Tibial artery (tissue), 4 donors: ENCODE data around the gene TAS2R40.
"Not testable (repeated sequence)": the region's sequence is repeated elsewhere in the genome, so short reads cannot be mapped to it uniquely, and the experiment has no call there.

Source experiments
- DNase-seq, 2 donors: peaks; one replicate each; pipeline ENCODE4 v3.0.0-alpha.2; 2019
- H3K27ac ChIP-seq, 2 donors: fragments of 200-600 bp; sonication (generic) in 1 of 2; 1 replicate in 1 of 2; 2 replicates in 1 of 2; pipeline ENCODE4 v1.5.1; 2018 to 2019; ENCODE audit warnings: mild to moderate bottlenecking in 1 of 2
- H3K27me3 ChIP-seq, 2 donors: fragments of 200-600 bp; sonication (generic) in 1 of 2; one replicate each; pipeline versions ENCODE4 v1.5.1 to v1.6.0; 2016 to 2019
- H3K36me3 ChIP-seq, 3 donors: fragments of 200-600 bp; sonication (generic) in 2 of 3; one replicate each; pipeline ENCODE4 v1.5.1; 2016 to 2019; ENCODE audit warnings: mild to moderate bottlenecking in 2 of 3
- H3K4me1 ChIP-seq, 4 donors: fragments of 200-600 bp; sonication (generic) in 2 of 4; 1 replicate in 3 of 4; 2 replicates in 1 of 4; pipeline ENCODE4 v1.5.1; 2016 to 2019
- H3K4me3 ChIP-seq, 2 donors: fragments of 200-600 bp; sonication (generic) in 1 of 2; 1 replicate in 1 of 2; 2 replicates in 1 of 2; pipeline ENCODE4 v1.5.1; 2018 to 2019; ENCODE audit warnings: mild to moderate bottlenecking in 2 of 2
- H3K9me3 ChIP-seq, 3 donors: fragments of 200-600 bp; sonication (generic) in 1 of 3; one replicate each; pipeline ENCODE4 v1.5.1; 2016 to 2019
- intact Hi-C: fragments of 100-400 bp; cut with DNase I; formaldehyde crosslinking; loops from one replicate; pipeline ENCODE4 v1.15.0; 2023; ENCODE audit warnings: low total_unique reads
- TF ChIP-seq, protein P1 (sequence below), 2 experiments: fragments of 200-600 bp in 1 of 2; fragments of 450-650 bp in 1 of 2; IDR thresholded peaks; one replicate each; pipeline ENCODE4 v1.5.1; 2017 to 2019; ENCODE audit warnings: antibody characterized with exemption in 2 of 2, mild to moderate bottlenecking in 1 of 2, moderate library complexity in 1 of 2

TAS2R40 gene

DNA sequence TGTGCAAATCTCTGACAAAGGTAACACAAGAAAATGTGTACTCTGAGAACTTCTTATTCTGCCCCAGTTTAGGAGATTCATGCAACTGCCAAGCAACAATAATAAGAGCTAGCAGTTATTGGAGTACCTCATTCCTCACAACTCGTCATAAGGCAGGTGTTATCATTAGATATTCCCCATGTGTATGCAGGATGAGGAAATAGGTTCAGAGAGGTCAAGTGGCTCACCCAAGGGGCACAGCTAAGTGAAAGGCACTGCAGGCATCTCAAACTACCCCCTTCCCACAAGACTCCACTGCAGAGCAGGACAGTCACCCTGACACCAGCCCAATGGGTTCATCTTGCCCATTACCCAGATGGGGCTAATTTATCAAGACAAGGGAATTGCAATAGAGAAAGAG, 40.1 kb downstream of the TAS2R40 start:
- no peak overlapping the region for H3K4me3 ChIP-seq
- intact Hi-C loops, result no loop called here
- H3K4me1 ChIP-seq, result peaks cover 0 to 21% (median 11%) of the 10 kb centered on the region in 4 donors
- H3K27ac ChIP-seq, result no peak overlapping the region
- TF ChIP-seq, protein P1, sequence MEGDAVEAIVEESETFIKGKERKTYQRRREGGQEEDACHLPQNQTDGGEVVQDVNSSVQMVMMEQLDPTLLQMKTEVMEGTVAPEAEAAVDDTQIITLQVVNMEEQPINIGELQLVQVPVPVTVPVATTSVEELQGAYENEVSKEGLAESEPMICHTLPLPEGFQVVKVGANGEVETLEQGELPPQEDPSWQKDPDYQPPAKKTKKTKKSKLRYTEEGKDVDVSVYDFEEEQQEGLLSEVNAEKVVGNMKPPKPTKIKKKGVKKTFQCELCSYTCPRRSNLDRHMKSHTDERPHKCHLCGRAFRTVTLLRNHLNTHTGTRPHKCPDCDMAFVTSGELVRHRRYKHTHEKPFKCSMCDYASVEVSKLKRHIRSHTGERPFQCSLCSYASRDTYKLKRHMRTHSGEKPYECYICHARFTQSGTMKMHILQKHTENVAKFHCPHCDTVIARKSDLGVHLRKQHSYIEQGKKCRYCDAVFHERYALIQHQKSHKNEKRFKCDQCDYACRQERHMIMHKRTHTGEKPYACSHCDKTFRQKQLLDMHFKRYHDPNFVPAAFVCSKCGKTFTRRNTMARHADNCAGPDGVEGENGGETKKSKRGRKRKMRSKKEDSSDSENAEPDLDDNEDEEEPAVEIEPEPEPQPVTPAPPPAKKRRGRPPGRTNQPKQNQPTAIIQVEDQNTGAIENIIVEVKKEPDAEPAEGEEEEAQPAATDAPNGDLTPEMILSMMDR (IDR thresholded peaks at IDR 0.05), result no peak
- H3K36me3 ChIP-seq, result peaks cover 0 to 2% (median under 1%) of the 10 kb centered on the region in 3 donors
- H3K27me3 ChIP-seq, result no peaks in the 10 kb centered on the region
- no peak for DNase-seq
- H3K9me3 ChIP-seq, result no peaks in the 10 kb centered on the region

DNA sequence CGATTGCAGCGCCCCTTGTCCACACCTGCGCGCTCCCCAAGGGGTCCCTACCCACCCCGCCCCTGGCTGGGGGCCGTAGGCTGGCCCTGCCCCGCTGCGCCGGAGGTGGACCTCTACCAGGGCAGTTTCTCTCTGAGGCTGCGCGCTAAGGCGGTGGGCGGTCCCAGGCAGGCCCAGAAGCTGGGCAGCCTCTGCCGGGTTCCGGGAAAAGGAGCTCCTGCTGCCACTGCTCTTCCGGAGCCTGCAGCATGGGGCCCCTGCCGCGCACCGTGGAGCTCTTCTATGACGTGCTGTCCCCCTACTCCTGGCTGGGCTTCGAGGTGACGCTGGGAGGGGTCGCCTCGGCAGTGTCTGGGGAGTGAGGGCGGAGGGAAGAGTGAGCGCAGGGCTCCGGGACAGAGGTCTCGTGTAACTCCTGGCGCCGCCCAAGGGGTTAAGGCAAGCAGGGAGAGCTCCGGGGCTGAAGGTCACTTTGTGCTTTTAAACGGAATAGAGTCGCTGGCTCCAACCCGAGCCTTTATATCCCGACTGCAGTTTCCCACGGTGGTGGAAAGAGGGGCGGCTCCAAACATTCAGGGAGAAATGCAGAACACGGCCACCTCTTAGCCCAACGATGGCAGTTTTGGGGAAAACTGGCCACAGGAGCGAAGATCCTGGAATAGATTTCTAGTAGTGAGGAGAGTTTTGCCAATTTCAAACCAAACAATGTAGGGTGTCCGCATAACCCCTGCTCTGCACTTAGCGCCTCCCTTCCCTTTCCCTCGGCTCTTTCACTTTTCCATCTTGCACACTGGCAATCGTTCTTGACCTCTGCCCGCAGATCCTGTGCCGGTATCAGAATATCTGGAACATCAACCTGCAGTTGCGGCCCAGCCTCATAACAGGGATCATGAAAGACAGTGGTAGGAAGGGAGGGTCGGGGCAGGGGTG, 41.7 kb downstream of the TAS2R40 start, which contains the start of gene GSTK1:
Gene GSTK1 (plus strand): TSS at position 176 of the 930 bp plus-strand sequence. CDS start 73 bp downstream, at position 249.
- no peaks in the 10 kb centered on the region for H3K27me3 ChIP-seq
- H3K9me3 ChIP-seq, result no peaks in the 10 kb centered on the region
- TF ChIP-seq, protein P1 (IDR thresholded peaks at IDR 0.05), result no peak
- H3K4me3 ChIP-seq, result peak within 1 kb of the TSS; percentile 81 to 88
- peak within 1 kb of the TSS; percentile 84 to 87 for H3K27ac ChIP-seq
- peaks cover 13 to 17% (median 17%) of the 10 kb centered on the region in 3 donors for H3K36me3 ChIP-seq
- DNase-seq, result peak; percentile 80 to 89
- H3K4me1 ChIP-seq, result peaks cover 0 to 21% (median 11%) of the 10 kb centered on the region in 4 donors
- intact Hi-C loops, result no loop called here

DNA sequence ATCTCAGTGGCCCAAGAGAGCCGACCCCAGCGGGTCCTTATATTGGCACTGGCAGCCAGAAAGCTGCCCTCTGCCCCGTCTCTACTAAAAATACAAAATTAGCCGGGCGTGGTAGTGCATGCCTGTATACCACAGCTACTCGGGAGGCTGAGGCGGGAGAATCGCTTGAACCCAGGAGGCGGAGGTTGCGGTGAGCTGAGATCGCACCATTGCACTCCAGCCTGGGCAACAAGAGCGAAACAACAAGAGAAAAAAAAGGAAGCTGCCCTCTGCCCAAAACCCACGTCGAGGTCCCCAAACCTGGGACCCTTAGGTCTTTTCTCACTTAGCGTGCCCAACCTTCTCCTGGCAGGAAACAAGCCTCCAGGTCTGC, 42.3 kb downstream of the TAS2R40 start:
- DNase-seq, H3K9me3 ChIP-seq, H3K27me3 ChIP-seq, intact Hi-C loops: not testable (repeated sequence)
- peaks cover 0 to 21% (median 11%) of the 10 kb centered on the region in 4 donors for H3K4me1 ChIP-seq
- H3K36me3 ChIP-seq, result peaks cover 19 to 24% (median 24%) of the 10 kb centered on the region in 3 donors
- peak overlapping the region; percentile 81 to 88 for H3K4me3 ChIP-seq
- peak overlapping the region; percentile 84 to 87 for H3K27ac ChIP-seq

DNA sequence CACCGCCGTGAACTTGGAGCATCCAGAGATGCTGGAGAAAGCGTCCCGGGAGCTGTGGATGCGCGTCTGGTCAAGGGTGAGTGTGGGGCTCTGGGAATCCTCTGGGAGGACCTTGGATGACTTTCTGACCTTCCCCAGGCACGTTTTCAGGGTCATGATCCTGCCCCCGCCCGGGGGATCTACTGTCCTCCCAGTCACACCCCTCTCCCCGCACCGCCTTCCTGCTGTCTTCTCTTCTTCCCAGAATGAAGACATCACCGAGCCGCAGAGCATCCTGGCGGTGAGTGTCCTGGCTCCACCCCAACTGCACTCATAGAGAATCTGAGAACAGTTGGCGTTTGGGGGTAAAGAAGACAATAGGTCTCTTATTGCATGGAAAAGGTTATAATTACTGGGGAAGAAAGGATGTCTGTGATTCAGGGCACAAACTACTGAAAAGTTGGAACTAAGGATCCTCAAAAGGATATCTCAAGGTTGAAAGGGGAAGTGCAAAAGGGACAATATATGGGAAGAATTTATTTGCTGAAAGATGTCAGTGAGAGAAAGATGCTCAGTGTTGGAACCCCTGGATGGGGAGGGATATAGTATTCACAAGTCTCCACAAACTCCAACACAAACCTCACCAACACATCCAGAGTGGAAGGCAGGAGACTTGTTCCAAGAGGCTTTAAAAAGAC, 43.3 kb downstream of the TAS2R40 start:
- intact Hi-C loops, result no loop called here
- H3K27me3 ChIP-seq, result no peaks in the 10 kb centered on the region
- no peak overlapping the region for H3K27ac ChIP-seq
- H3K4me1 ChIP-seq, result peaks cover 0 to 21% (median 11%) of the 10 kb centered on the region in 4 donors
- H3K36me3 ChIP-seq, result peaks cover 24 to 33% (median 33%) of the 10 kb centered on the region in 3 donors
- H3K9me3 ChIP-seq, result no peaks in the 10 kb centered on the region
- H3K4me3 ChIP-seq, result no peak overlapping the region
- no peak for DNase-seq
- TF ChIP-seq, protein P1 (IDR thresholded peaks at IDR 0.05), result no peak

DNA sequence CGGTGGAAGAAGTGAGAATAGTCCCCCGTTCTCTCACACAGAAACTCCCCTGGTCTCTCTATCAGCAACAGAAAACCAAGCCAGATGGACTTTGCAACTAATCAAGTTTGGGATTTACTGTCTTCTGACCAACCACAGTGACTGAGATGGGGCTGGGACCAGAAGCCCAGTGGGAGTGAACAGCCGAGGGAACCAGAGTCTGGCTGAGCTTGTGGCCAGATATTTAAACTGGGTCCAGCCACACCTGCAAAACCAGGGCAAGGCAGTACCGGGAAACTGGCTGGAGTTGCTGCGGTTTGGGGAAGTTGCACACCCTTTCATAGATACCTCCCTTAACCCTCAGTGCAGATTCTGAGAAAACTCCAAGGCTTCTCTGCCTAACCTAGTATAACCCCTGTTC, 47.4 kb downstream of the TAS2R40 start:
- TF ChIP-seq, protein P1 (IDR thresholded peaks at IDR 0.05), result no peak
- Histone ChIP-seq H3K27ac (no peak overlapping the region), H3K36me3 (peaks cover 24 to 35% (median 33%) of the 10 kb centered on the region in 3 donors), H3K9me3 (no peaks in the 10 kb centered on the region), H3K27me3 (no peaks in the 10 kb centered on the region), H3K4me1 (peaks cover 0 to 14% (median 9%) of the 10 kb centered on the region in 4 donors), H3K4me3 (no peak overlapping the region)
- intact Hi-C loops, result no loop called here
- DNase-seq, result no peak
